ENCODE measurements around the gene PLD4.

Gene PLD4

DNA sequence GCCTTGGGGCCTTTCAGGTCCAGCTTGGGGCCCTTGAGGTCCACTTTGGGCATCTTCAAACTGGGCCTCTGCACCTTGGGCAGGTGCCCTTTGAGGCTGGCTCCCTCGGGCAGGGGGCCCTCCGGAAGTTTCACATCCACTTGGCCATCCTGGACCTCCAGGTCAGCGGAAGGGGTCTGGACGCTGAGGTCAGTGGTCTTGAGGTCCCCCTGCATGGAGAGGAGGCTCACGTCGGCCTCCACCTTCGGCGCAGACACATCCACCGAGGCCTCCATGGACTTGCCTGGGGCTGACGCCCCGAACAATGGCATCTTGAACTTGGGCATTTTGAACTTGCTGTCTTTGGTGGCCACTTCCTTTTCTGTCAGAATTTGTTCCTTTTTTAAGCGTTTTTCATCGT lies 28.4 kb downstream of the PLD4 start:
- TF ChIP-seq, protein P1, sequence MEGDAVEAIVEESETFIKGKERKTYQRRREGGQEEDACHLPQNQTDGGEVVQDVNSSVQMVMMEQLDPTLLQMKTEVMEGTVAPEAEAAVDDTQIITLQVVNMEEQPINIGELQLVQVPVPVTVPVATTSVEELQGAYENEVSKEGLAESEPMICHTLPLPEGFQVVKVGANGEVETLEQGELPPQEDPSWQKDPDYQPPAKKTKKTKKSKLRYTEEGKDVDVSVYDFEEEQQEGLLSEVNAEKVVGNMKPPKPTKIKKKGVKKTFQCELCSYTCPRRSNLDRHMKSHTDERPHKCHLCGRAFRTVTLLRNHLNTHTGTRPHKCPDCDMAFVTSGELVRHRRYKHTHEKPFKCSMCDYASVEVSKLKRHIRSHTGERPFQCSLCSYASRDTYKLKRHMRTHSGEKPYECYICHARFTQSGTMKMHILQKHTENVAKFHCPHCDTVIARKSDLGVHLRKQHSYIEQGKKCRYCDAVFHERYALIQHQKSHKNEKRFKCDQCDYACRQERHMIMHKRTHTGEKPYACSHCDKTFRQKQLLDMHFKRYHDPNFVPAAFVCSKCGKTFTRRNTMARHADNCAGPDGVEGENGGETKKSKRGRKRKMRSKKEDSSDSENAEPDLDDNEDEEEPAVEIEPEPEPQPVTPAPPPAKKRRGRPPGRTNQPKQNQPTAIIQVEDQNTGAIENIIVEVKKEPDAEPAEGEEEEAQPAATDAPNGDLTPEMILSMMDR (IDR thresholded peaks at IDR 0.05; ENCODE audit: low read depth, low read length): no peak
- no peak overlapping the region for H3K4me3 ChIP-seq (ENCODE audit: low read depth, low read length)

DNA sequence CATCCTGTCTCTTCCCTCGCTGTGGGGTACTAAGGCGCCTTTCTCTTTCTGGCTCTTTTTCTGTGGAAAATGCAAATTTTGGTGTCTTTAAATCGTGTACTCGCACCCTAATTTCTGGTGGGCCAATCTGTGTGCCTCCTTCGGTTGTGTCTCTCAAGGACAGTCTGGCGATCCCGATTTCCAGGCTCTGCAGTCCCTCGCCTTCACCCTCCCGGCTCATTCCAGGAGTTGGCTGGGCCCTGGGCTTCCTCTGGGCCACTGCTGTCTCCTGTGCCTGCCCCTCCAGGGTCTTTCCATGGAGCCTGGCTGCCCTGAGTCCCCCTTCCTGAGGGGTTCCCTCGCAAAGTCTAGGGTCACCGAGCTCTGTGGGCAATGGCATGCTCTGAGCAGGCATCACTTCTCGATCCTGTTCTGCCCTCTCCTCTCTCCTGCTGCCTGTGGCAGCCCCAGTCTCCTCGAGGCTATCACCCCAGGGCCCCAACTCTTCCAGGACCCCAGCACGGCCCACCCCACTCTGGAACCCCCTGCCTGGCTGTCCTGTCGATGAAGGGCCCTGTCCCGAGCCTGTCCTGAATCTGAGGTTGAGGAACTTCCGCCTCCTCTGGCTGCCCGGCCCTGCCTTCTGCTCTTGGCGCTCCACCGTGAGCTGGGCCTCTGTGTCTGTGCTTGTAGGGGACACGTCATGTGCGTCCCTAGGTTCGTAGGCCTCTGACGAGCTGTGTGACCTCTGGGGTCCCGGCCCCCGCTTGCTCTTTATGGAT lies 29.4 kb downstream of the PLD4 start:
- H3K4me3 ChIP-seq (ENCODE audit: low read depth, low read length): no peak overlapping the region
- TF ChIP-seq, protein P1 (IDR thresholded peaks at IDR 0.05; ENCODE audit: low read depth, low read length): no peak

DNA sequence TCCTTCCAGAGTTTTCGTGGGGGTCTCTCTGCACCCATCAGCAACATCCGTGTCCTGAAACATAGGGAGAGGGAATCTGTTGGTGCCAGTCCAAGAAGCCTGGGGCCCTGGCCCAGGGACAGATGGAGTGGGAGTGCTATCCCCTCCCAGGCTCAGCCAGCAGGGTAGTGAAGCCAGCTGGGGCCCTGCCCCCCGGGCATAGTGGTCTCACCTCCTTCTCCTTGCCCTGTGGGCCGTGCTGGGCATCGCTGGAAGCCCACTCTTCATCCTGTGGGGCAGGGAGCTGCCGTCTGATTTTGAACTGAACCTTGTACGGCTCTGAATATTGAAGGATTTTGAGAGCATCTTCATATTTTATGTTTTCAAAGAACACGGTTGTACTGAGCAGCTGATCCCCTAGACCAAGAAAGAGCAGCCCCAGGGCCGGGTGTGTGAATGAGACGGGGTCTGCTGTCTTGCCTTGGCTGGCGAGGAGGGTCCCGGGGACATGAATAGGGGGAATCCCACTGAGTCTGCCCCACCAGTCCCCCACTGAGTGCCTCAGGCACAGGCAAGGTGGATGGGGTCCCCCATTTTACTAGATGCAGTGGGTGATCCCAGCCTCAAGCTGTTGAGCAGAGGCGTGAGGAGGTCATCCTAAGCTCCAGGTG lies 30.2 kb downstream of the PLD4 start:
- H3K4me3 ChIP-seq (ENCODE audit: low read depth, low read length): no peak overlapping the region

DNA sequence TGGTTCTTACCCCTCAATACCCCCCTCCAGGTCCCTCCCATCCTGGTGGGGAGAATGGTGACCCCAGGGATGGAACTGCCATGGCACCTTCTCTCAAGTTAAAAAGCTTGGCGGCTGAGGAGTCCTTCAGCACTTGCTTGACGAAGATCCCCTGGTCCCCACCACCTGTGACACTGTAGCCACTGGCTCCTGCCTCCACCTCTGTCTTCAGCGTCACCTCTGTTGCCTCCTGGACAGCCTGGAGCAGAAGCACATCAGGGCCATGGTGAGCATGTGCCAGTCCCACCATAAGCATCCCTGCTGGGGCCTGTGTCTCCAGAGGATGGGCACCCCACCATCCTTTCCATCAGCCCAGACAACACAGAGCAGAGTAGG lies 30.7 kb downstream of the PLD4 start:
- TF ChIP-seq, protein P1 (IDR thresholded peaks at IDR 0.05; ENCODE audit: low read depth, low read length): no peak
- H3K4me3 ChIP-seq (ENCODE audit: low read depth, low read length): no peak overlapping the region

More for the DNA sequence above, 30.2 kb downstream of the PLD4 start:
- TF ChIP-seq, protein P1 (IDR thresholded peaks at IDR 0.05; ENCODE audit: low read depth, low read length): no peak

DNA sequence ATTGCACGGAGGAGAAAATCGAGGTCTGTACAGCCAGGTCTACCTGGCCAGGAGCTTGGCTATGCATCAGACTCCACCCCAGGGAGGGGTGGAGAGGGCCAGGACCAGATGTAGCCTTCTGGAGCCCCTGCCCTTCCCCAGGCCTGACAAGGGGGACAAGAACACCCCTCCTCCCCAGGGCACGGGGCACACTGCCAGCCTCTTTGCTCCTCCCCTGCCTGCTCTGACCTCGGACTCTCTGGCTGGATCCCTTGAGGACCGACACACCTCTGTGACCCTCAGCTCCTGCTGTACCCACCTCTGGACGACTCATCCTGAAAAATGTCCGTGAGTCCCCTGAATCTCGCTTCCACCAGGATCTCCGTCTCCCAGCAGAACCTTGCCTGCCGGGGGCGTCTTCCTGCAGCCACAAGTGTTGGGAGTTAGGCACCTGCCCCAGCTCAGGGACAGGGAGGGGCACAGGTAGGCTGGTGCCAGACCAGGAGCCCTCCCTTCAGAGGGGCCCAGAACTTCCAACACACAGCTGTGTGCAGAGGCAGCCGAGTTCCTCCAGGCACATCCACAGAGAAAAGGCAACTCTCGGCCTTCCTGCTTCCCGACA lies 31.7 kb downstream of the PLD4 start:
- TF ChIP-seq, protein P1 (IDR thresholded peaks at IDR 0.05; ENCODE audit: low read depth, low read length): no peak
- H3K4me3 ChIP-seq (ENCODE audit: low read depth, low read length): no peak overlapping the region

DNA sequence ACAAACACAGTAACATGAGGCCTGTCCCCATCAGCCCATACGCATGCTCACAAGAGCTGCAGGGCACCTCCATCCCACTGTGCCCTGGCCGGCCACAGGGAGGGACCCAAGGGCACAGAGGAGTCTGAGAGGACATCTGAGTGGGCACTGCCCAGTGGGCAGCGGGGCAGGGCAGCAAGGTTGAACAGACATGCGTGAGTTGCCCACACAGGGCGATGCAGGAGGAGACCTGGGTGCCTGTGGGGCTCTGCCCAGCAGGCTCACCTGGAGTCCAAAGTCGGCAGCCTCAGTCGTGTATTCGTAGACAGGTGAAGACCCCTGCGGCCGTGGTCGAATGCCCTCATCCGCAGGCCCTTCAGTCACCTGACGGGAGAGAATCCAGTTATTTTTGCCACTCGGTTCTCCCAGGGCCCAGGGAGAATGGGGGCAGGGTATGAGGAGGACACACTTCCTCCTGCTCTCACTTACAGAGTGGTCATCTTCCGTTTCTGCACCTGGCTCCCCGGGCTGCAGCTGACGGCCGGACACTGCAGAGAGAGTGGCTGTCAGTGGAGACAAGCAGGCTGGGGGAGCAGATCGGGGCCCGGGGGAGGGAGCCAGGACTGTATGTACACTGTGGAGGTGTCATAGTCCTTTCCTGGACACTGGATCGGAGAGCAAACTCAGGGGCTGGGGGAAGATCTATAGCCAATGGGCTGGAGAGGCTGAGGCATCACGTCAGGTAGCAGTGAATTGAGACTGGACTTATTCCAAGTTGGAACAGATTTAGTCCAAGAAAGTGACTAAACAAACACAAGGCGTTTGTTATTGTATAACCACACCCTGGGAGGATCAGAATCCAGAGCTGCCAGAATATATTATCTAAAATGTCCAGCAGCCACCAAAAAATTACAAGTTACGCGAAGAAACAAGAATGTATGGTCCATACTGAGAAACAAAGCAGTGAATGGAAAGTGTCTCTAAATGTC lies 32.8 kb downstream of the PLD4 start:
- H3K4me3 ChIP-seq (ENCODE audit: low read depth, low read length): no peak overlapping the region
- TF ChIP-seq, protein P1 (IDR thresholded peaks at IDR 0.05; ENCODE audit: low read depth, low read length): no peak
